Measurements from ENCODE around the gene LTBP3. TPM values are rescaled to one million over a fixed set of nuclear protein-coding genes. Genes with fewer than 3 reads are reported as not detected.
A peak's percentile ranks its signal among the peaks of the same experiment; 100 is the strongest.

LTBP3 gene
- total and polyA plus RNA-seq, 9 of the 15 experiments (the other 6 are each of a cell fraction or from before 2014, with no cell fraction given): 0.06 to 20.5 (median 4.8) TPM

DNA sequence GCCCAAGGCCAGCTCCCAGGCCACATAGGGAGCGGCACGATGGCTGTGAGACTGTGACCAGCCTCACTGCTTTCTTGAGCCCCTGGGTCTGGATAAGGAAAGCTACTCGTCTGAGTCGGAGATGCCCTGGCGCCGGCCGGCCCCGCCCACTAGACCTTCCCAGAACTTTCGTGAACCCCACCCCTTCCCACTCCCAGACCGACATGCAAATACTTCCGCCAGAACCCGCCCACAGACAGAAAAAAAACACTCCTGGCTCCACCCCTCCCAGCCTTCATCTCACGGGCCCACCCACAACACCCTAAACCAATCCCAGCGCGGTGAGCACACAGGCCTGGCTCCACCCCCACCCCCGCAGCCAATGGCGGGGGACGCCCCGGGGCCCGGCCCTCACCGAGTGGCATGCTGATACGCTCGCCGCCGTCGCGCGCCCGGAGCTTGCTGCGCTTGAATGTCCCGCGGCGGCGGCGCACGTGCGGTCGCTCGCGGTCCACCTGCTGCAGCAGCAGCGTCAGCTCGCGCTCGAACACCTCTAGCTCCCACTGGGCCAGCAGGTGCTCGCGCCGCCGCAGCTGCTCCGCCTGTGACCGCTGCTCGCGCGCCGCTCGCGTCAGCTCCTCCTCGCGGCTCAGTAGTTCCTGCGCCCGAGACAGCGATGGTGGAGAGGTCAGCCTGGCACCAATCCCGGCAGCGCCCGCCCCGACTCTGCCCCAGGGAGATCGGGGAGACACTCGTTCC is 48.9 kb upstream of the LTBP3 start:
- ChIA-PET POLR2A (interaction anchor here (0.6 to 2.9 kb wide), 5 partner anchors 8 to 729 kb away, joined by 3 to 15 read pairs (median 3); partner anchors contain the start of genes PCNX3, RIN1 and SIPA1), CTCF (ENCODE audit: low intra/inter-chr PET ratio) (no interaction called here)
- peaks cover 11% of the 10 kb centered on the region; the same call in 2 of the 3 replicates for H3K79me2 ChIP-seq (ENCODE audit: control insufficient read depth, insufficient read depth, low read length)
- in situ Hi-C loops (cut with MboI) (no loop called here), intact Hi-C loops (cut with micrococcal nuclease) (no loop called here)
- H3K9me1 ChIP-seq (ENCODE audit: control insufficient read depth, insufficient read depth, low read length): peaks cover 3% of the 10 kb centered on the region
- H3K4me1 ChIP-seq (replicated peaks in 1 of 2; ENCODE audit: control insufficient read depth in 2 of 2, insufficient read depth in 2 of 2, low read length in 2 of 2): peaks cover 9 to 39% of the 10 kb centered on the region in 2 experiments; a peak in 4 of 5 replicates
- H3K36me3 ChIP-seq (ENCODE audit: control insufficient read depth, insufficient read depth, low read length): peaks cover 62% of the 10 kb centered on the region; the same call in 2 of the 3 replicates
- 82% methylated on average over 18 of the region's 67 CpGs for WGBS (ENCODE audit: insufficient coverage, low coverage, missing lambda C conversion rate)
- DNase-seq (ENCODE audit: extremely low read depth in 1 of 4, low spot score in 3 of 4) (peak; percentile 67 to 88 (median 81)), FAIRE-seq (no peak), ATAC-seq (peak; percentile 93)
- no peaks in the 10 kb centered on the region for H3K9me3 ChIP-seq (replicated peaks; ENCODE audit: control insufficient read depth, insufficient read depth, low read depth, low read length)
- no peak overlapping the region for H3K4me2 ChIP-seq (ENCODE audit: insufficient read depth, low read length)
- H3K27me3 ChIP-seq (ENCODE audit: control insufficient read depth in 2 of 2, insufficient read depth in 2 of 2, low read length in 2 of 2): no peaks in the 10 kb centered on the region
- no peak overlapping the region for H3K27ac ChIP-seq (ENCODE audit: extremely low read depth, low read depth, low read length)
- H3K9ac ChIP-seq (ENCODE audit: insufficient read depth in 1 of 2, low read depth in 2 of 2, low read length in 2 of 2): peak overlapping the region in 1 of 2 experiments; percentile 84; a peak in 2 of 4 replicates
- H2AFZ ChIP-seq (ENCODE audit: low read depth, low read length): no peak overlapping the region
- BruUV-seq (replicated peaks): no TSS peak
- H3K4me3 ChIP-seq: no peak overlapping the region
- H4K20me1 ChIP-seq (replicated peaks; ENCODE audit: control insufficient read depth, insufficient read depth, low read length): no peaks in the 10 kb centered on the region
- peak; percentile 36; the same call in 1 of the 2 replicates for TF ChIP-seq EGR1 (conservative IDR thresholded peaks at IDR 0.05)
- TF ChIP-seq, protein P1, sequence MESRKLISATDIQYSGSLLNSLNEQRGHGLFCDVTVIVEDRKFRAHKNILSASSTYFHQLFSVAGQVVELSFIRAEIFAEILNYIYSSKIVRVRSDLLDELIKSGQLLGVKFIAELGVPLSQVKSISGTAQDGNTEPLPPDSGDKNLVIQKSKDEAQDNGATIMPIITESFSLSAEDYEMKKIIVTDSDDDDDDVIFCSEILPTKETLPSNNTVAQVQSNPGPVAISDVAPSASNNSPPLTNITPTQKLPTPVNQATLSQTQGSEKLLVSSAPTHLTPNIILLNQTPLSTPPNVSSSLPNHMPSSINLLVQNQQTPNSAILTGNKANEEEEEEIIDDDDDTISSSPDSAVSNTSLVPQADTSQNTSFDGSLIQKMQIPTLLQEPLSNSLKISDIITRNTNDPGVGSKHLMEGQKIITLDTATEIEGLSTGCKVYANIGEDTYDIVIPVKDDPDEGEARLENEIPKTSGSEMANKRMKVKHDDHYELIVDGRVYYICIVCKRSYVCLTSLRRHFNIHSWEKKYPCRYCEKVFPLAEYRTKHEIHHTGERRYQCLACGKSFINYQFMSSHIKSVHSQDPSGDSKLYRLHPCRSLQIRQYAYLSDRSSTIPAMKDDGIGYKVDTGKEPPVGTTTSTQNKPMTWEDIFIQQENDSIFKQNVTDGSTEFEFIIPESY (CRISPR knock-in tag; IDR thresholded peaks at IDR 0.05): peak; percentile 99
- 0 out of 2 replicates have a peak, but pooled peaks have one; percentile 16 for TF ChIP-seq HNRNPL (IDR thresholded peaks at IDR 0.05; ENCODE audit: low read depth, low read length)
- peak; percentile 84 for TF ChIP-seq ZNF384 (IDR thresholded peaks at IDR 0.05; ENCODE audit: low read depth, low read length)
- TF ChIP-seq, protein P2, sequence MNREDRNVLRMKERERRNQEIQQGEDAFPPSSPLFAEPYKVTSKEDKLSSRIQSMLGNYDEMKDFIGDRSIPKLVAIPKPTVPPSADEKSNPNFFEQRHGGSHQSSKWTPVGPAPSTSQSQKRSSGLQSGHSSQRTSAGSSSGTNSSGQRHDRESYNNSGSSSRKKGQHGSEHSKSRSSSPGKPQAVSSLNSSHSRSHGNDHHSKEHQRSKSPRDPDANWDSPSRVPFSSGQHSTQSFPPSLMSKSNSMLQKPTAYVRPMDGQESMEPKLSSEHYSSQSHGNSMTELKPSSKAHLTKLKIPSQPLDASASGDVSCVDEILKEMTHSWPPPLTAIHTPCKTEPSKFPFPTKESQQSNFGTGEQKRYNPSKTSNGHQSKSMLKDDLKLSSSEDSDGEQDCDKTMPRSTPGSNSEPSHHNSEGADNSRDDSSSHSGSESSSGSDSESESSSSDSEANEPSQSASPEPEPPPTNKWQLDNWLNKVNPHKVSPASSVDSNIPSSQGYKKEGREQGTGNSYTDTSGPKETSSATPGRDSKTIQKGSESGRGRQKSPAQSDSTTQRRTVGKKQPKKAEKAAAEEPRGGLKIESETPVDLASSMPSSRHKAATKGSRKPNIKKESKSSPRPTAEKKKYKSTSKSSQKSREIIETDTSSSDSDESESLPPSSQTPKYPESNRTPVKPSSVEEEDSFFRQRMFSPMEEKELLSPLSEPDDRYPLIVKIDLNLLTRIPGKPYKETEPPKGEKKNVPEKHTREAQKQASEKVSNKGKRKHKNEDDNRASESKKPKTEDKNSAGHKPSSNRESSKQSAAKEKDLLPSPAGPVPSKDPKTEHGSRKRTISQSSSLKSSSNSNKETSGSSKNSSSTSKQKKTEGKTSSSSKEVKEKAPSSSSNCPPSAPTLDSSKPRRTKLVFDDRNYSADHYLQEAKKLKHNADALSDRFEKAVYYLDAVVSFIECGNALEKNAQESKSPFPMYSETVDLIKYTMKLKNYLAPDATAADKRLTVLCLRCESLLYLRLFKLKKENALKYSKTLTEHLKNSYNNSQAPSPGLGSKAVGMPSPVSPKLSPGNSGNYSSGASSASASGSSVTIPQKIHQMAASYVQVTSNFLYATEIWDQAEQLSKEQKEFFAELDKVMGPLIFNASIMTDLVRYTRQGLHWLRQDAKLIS (CRISPR knock-in tag; IDR thresholded peaks at IDR 0.05): no peak
- TF ChIP-seq RBFOX2 (IDR thresholded peaks at IDR 0.05; ENCODE audit: low read depth, low read length): 0 out of 2 replicates have a peak, but pooled peaks have one; percentile 20
- no peak for TF ChIP-seq NCOR1 (IDR thresholded peaks at IDR 0.05)
- no peak for TF ChIP-seq XRCC4 (IDR thresholded peaks at IDR 0.05; ENCODE audit: extremely low read depth, insufficient read depth, insufficient read length)
- TF ChIP-seq FIP1L1 (IDR thresholded peaks at IDR 0.05; ENCODE audit: low read depth, low read length, poor library complexity, severe bottlenecking): peak; percentile 31
- peak; percentile 2 for TF ChIP-seq NFYB (IDR thresholded peaks at IDR 0.05; ENCODE audit: extremely low read depth, insufficient read length)
- peak; percentile 12; the same call in 1 of the 2 replicates for TF ChIP-seq POLR2G (IDR thresholded peaks at IDR 0.05; ENCODE audit: low read depth, low read length)
